ENCODE measurements around the gene AFF3. TPM values are rescaled to one million over a fixed set of nuclear protein-coding genes. Genes with fewer than 3 reads are reported as not detected.

AFF3 gene
- total and polyA plus RNA-seq, 5 donors, result 4.0 to 22.0 (median 17.8) TPM

DNA sequence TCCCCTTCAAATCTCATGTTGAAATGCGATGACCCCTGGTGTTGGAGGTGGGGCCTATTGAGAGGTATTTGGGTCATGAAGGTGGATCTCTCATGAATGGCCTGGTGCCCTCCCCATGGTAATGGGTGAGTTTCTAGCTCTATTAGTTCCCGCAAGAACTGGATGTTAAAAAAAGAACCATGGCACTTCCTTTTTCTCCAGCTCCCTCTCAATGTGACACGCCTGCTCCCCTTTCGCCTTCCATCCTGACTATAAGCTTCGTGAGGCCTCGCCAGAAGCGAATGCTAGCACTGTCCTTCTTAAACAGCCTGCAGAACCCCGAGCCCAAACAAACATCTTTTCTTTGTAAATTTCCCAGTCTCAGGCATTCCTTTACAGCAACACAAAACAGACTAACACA is 349.4 kb downstream of the AFF3 start:
- no peaks in the 10 kb centered on the region for H3K27me3 ChIP-seq (ENCODE audit: control insufficient read depth, insufficient read depth)
- peaks cover 2% of the 10 kb centered on the region for H3K4me1 ChIP-seq (ENCODE audit: control insufficient read depth, insufficient read depth, low read length)
- 85% methylated on average over 8 of the region's 8 CpGs for WGBS
- no peak overlapping the region for H3K27ac ChIP-seq (ENCODE audit: low read length)
- intact Hi-C loops (cut with DNase I), result no loop called here
- DNase-seq (no peak), ATAC-seq (no peak)
- no peak overlapping the region for H3K4me3 ChIP-seq (ENCODE audit: low read length)
- no peaks in the 10 kb centered on the region for H3K9me3 ChIP-seq (ENCODE audit: control insufficient read depth, low read length)

DNA sequence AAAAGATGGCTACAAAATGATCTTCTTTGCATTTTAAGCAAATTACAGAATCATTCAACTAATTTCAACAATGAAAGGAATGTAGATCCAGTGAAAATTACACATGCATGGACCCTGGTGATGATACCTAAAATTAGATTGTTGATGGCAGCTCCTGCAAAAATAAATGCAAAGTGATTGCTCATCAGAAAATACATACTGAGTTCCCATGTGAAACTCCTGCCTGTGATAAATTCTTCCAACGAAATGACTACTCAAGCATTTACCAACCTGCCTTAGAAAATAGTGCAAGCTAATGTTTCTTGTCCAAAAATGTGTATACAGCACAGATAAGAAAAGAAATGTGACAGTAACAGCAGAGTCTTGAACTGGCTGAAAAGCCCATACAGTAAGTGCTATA is 352.5 kb downstream of the AFF3 start:
- Histone ChIP-seq H3K4me1 (ENCODE audit: control insufficient read depth, insufficient read depth, low read length) (no peaks in the 10 kb centered on the region), H3K27me3 (ENCODE audit: control insufficient read depth, insufficient read depth) (no peaks in the 10 kb centered on the region), H3K27ac (ENCODE audit: low read length) (no peak overlapping the region), H3K9me3 (ENCODE audit: control insufficient read depth, low read length) (no peaks in the 10 kb centered on the region), H3K4me3 (ENCODE audit: low read length) (no peak overlapping the region)
- WGBS, result 30% methylated on average over 1 of the region's 1 CpG
- intact Hi-C loops (cut with DNase I), result no loop called here
- DNase-seq (no peak), ATAC-seq (no peak)

DNA sequence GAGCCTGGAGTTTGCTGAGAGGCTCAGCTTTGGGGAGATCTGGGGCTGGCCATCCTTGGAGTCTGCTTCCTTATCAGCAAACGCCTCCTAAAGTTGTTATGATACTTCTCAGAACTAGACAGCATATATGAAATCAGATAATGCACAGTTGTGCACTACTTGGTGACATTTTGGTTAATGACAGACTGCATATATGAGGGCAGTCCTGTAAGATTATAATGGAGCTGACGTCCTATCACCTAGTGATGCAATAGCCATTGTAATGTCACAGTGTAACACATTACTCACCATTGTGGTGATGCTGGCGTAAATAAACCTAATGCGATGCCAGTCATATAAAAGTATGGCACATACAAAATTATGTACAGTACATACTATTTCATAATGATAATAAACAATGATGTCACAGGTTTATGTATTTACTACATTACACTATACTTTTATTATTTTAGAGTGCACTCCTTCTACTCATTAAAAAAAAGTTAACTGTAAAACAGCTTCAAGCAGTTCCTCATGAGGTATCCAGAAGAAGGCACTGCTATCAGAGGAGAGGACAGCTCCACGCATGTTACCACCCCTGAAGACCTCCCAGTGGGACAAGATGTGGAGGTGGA is 354.5 kb downstream of the AFF3 start:
- intact Hi-C loops (cut with DNase I), result no loop called here
- no peak for ATAC-seq
- Histone ChIP-seq H3K9me3 (ENCODE audit: control insufficient read depth, low read length) (no peaks in the 10 kb centered on the region), H3K27ac (ENCODE audit: low read length) (no peak overlapping the region), H3K27me3 (ENCODE audit: control insufficient read depth, insufficient read depth) (no peaks in the 10 kb centered on the region), H3K4me1 (ENCODE audit: control insufficient read depth, insufficient read depth, low read length) (no peaks in the 10 kb centered on the region), H3K4me3 (ENCODE audit: low read length) (no peak overlapping the region)
- WGBS, result 76% methylated on average over 5 of the region's 5 CpGs
- DNase-seq, result no peak

DNA sequence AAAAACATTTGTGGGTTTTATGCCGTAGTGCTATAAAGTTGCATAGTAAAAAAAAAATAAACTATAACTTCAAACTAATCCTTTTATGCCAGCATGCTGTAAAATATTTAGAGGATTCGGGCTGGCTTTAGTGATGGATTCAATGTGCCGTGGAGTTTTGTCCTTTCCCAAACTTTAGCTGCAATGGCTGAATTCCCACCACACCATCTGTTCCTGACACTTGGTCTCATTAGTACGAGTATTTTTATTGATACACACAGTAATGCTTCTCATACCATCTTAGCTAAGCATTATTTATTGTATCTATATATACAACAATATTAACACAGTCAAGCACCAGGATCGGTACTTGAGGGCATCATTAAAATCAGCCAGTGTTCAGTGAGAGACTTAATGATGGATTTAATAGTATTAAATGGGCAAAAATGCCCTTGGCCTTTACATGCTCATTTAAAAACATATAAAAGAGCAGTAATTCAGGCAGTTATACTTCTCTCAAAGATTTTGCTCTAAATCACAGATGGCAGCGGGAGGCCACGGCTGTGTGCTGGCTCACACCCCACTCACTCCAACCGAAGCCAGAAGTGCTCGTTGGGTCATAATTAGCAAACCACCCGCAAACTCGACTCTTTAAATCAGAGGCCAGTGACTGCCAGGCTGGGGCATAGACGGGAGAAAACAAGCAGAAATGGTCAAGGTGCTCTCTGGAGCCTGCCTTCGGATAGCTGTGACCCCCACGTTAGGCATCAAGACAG is 355.6 kb downstream of the AFF3 start:
- no peak for ATAC-seq
- no peaks in the 10 kb centered on the region for H3K9me3 ChIP-seq (ENCODE audit: control insufficient read depth, low read length)
- H3K4me3 ChIP-seq (ENCODE audit: low read length), result no peak overlapping the region
- H3K27ac ChIP-seq (ENCODE audit: low read length), result no peak overlapping the region
- H3K27me3 ChIP-seq (ENCODE audit: control insufficient read depth, insufficient read depth), result no peaks in the 10 kb centered on the region
- 82% methylated on average over 14 of the region's 14 CpGs for WGBS
- no peaks in the 10 kb centered on the region for H3K4me1 ChIP-seq (ENCODE audit: control insufficient read depth, insufficient read depth, low read length)
- intact Hi-C loops (cut with DNase I), result no loop called here
- no peak for DNase-seq

DNA sequence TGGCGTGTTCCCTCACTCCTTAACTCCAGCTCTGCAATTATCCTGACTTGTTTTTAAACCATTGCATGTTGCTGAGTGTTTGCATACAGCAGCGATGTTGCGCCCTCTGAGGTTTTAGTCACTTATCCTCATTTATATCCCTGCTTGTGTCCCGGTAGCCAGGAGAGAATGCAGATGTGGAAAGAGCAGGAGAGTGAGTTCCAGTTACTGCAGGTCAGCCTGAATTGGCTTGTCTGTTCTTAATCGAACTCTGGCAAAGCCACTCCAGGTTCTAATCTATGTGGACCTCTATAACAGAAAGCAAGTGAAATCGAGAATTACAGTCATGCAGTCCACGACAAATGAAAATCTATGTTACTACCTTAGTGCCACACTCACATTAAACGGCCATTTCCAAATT is 357.4 kb downstream of the AFF3 start:
- Histone ChIP-seq H3K9me3 (ENCODE audit: control insufficient read depth, low read length) (no peaks in the 10 kb centered on the region), H3K4me3 (ENCODE audit: low read length) (no peak overlapping the region), H3K27ac (ENCODE audit: low read length) (no peak overlapping the region), H3K4me1 (ENCODE audit: control insufficient read depth, insufficient read depth, low read length) (no peaks in the 10 kb centered on the region), H3K27me3 (ENCODE audit: control insufficient read depth, insufficient read depth) (no peaks in the 10 kb centered on the region)
- no peak for DNase-seq
- WGBS, result 84% methylated on average over 8 of the region's 8 CpGs
- intact Hi-C loops (cut with DNase I), result no loop called here
- ATAC-seq, result no peak

DNA sequence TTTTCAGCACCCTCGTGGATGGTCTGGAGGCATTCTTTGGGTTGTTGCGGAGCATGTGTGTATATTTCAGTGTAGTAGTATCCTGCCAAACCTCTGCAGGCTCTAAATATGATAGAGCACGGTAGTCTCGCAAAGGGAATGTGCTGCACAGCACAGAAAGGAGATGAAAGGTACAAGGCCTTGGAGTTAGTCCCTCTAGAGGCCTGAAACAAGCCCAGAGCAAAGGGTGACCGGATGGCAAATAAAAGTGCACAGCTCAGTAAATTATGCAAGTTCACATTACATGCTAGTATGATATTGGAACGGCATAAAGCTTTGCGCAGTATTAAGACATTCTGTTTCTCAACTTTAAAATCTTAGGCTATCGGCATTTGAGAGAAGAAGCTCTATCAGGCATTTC is 358.1 kb downstream of the AFF3 start:
- ATAC-seq (no peak), DNase-seq (no peak)
- WGBS, result 86% methylated on average over 8 of the region's 8 CpGs
- no peaks in the 10 kb centered on the region for H3K27me3 ChIP-seq (ENCODE audit: control insufficient read depth, insufficient read depth)
- no peak overlapping the region for H3K27ac ChIP-seq (ENCODE audit: low read length)
- intact Hi-C loops (cut with DNase I), result no loop called here
- no peak overlapping the region for H3K4me3 ChIP-seq (ENCODE audit: low read length)
- H3K4me1 ChIP-seq (ENCODE audit: control insufficient read depth, insufficient read depth, low read length), result no peaks in the 10 kb centered on the region
- H3K9me3 ChIP-seq (ENCODE audit: control insufficient read depth, low read length), result no peaks in the 10 kb centered on the region

DNA sequence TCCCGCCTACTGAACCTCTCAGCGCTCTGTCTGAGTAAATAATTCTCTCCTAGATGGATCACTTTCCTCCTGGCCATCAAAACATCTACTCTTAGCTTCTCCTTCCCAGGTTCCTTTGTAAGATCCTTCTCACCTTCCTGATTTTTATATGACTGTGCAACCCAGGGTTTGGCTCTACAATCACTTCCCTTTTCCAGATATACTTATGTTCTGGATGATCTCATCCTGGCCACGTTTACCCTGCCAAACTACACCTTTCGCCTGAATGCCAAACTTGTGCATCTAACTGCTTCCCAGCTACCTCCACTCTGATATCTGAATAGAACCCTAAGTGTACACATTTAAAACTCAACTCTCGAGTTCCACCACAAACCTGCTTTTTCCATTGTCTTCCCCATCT is 362.1 kb downstream of the AFF3 start:
- no peak overlapping the region for H3K4me3 ChIP-seq (ENCODE audit: low read length)
- no peaks in the 10 kb centered on the region for H3K27me3 ChIP-seq (ENCODE audit: control insufficient read depth, insufficient read depth)
- DNase-seq (no peak), ATAC-seq (no peak)
- no peaks in the 10 kb centered on the region for H3K4me1 ChIP-seq (ENCODE audit: control insufficient read depth, insufficient read depth, low read length)
- H3K27ac ChIP-seq (ENCODE audit: low read length), result no peak overlapping the region
- no peaks in the 10 kb centered on the region for H3K9me3 ChIP-seq (ENCODE audit: control insufficient read depth, low read length)
- intact Hi-C loops (cut with DNase I), result no loop called here
- WGBS, result 74% methylated on average over 5 of the region's 5 CpGs

DNA sequence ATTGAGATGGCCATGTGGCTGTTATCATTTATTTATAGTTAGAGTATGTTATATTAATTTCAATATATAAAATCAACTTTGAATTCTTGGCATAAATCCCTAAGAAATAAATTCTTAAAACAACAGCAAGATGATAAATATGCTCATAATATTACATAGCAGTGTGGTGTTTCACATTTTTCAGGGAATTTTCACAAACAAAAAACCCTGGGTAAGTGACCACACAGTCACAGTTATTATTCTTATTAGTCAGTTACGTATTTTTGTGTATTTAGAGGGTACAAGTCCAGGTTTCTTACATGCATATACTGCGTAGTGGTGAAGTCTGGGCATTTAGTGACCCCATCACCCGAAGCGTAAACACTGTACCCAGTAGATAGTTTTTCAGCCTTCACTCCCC is 363.1 kb downstream of the AFF3 start:
- ATAC-seq (no peak), DNase-seq (no peak)
- intact Hi-C loops (cut with DNase I), result no loop called here
- WGBS, result 96% methylated on average over 4 of the region's 4 CpGs
- H3K27ac ChIP-seq (ENCODE audit: low read length), result no peak overlapping the region
- H3K4me3 ChIP-seq (ENCODE audit: low read length), result no peak overlapping the region
- no peaks in the 10 kb centered on the region for H3K4me1 ChIP-seq (ENCODE audit: control insufficient read depth, insufficient read depth, low read length)
- no peaks in the 10 kb centered on the region for H3K9me3 ChIP-seq (ENCODE audit: control insufficient read depth, low read length)
- no peaks in the 10 kb centered on the region for H3K27me3 ChIP-seq (ENCODE audit: control insufficient read depth, insufficient read depth)

DNA sequence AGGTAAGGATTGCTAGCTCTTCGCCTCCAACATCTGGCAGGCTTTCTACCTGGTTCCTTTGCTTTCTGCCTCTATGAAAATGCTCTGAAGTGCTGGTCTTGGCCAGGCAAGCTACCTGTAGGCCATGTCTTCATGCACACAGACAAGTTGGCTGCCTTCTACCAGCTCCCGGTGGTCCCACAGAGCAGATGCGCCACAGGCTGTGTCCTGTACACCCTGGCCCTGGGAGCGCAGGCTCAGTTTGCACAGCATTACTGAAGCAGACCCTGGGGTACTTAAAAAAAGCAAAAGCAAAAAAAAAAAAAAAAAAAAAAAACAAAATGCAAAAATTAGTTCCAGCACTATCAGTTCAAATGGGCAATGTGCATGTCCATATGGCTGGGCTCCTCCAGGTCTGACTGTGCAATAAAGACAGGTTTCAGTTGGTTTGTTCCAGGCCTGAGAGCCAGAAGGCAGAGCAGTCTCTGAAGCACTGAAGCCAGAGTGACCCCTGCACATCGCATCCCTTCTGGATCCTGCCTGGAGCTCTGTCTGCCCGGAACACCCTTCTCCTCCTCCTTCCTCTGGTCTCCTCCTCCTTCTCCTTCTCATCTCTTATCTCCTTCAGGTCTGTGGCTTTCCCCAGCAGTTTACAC is 364.6 kb downstream of the AFF3 start:
- ATAC-seq, result no peak
- 95% methylated on average over 6 of the region's 6 CpGs for WGBS
- intact Hi-C loops (cut with DNase I), result no loop called here

DNA sequence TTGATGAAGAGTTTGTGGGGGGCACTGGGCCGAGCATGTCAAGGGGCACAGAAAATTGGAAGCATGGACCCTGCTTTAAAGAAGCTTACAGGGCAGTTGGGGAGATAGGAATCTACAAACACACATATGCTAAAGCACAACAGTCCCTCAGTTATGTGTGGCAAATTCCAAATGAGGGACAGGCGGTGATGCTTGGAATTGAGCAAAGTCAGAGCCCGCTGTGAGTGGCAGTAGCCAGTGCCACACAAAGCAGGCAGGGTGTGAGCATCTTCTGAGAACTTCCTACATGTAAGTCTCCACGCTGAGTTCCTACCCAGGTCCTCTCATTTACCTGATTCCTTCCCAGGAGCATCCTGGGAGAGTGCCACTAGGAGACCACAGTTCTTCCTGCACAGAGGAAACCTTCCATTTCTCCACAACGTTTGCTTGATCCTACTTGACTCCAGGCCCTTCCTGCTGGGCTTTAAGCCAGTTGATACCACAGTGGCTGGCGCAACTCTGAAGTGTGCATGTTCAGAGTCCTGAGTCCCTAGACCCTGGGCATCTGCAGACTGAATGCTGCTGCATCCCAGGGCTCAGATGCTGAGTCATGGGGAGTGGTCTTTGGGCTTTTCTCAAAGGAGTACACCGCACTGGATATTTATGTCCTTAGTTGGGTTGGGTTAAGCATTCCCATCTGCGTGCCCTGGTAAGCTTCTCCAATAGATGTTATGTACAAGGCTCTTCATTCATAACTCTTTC is 365.3 kb downstream of the AFF3 start:
- intact Hi-C loops (cut with DNase I), result no loop called here
- WGBS, result 77% methylated on average over 8 of the region's 8 CpGs
- no peak for DNase-seq
- ATAC-seq, result no peak
- Histone ChIP-seq H3K27me3 (ENCODE audit: control insufficient read depth, insufficient read depth) (no peaks in the 10 kb centered on the region), H3K27ac (ENCODE audit: low read length) (no peak overlapping the region), H3K9me3 (ENCODE audit: control insufficient read depth, low read length) (no peaks in the 10 kb centered on the region), H3K4me3 (ENCODE audit: low read length) (no peak overlapping the region), H3K4me1 (ENCODE audit: control insufficient read depth, insufficient read depth, low read length) (peaks cover 1% of the 10 kb centered on the region)

More for the DNA sequence above, 364.6 kb downstream of the AFF3 start:
- Histone ChIP-seq H3K27me3 (ENCODE audit: control insufficient read depth, insufficient read depth) (no peaks in the 10 kb centered on the region), H3K27ac (ENCODE audit: low read length) (no peak overlapping the region), H3K4me1 (ENCODE audit: control insufficient read depth, insufficient read depth, low read length) (no peaks in the 10 kb centered on the region), H3K4me3 (ENCODE audit: low read length) (no peak overlapping the region), H3K9me3 (ENCODE audit: control insufficient read depth, low read length) (no peaks in the 10 kb centered on the region)
- no peak for DNase-seq

All from right cardiac atrium (tissue), 5 donors.